A673 (cell line): Measurements from ENCODE around the gene TMED10.

Source experiments
- EZH2 ChIP-seq: fragments of 200-600 bp; sonication (generic); IDR thresholded peaks from 2 replicates; pipeline ENCODE4 v1.6.1; 2017; ENCODE audit warnings: borderline replicate concordance, low read depth, mild to moderate bottlenecking, mixed read lengths, antibody characterized with exemption, low read length; ENCODE audit not compliant: poor library complexity, severe bottlenecking
- TF ChIP-seq, protein P1 (sequence below): fragments of 300-800, 200-600 bp; sonication (generic); conservative IDR thresholded peaks from 2 replicates; pipeline ENCODE4 v1.5.1; 2017; ENCODE audit warnings: low read depth, mild to moderate bottlenecking, antibody characterized with exemption, low read length, moderate library complexity, mixed read lengths

DNA sequence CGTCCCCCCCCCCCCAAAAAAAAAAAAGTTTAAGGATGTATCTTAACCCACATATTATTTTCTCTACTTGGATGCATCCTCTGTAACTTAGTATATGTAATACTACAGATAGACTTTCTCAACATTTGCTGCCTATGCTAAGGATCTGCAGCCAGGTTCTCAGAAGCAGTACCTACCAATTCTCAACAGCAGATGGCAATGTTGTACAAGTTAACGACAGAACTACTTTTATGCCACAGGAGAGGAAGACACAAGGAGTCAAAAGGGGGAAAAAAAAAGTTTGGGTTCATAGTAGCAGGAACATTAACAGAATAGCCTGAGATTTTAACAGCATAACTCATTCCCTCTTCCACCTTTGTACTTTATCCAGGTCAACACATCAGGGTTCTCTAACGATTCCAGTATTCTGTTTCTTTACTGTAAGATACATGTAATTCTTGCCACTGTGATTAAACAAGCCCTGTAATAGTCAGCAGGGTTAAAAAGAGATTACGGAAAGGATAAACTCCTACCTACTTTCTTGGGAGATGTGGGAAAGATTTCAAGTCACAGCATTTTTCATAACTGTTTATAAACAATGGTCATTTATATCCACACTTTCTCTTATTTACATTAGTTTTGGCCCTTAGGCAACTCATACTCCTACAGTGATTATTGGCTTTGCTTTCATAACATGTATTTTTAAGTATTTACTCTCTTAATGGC is 43.9 kb downstream of the TMED10 start:
- TF ChIP-seq, protein P1, sequence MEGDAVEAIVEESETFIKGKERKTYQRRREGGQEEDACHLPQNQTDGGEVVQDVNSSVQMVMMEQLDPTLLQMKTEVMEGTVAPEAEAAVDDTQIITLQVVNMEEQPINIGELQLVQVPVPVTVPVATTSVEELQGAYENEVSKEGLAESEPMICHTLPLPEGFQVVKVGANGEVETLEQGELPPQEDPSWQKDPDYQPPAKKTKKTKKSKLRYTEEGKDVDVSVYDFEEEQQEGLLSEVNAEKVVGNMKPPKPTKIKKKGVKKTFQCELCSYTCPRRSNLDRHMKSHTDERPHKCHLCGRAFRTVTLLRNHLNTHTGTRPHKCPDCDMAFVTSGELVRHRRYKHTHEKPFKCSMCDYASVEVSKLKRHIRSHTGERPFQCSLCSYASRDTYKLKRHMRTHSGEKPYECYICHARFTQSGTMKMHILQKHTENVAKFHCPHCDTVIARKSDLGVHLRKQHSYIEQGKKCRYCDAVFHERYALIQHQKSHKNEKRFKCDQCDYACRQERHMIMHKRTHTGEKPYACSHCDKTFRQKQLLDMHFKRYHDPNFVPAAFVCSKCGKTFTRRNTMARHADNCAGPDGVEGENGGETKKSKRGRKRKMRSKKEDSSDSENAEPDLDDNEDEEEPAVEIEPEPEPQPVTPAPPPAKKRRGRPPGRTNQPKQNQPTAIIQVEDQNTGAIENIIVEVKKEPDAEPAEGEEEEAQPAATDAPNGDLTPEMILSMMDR: peak; percentile 78
- no peak for TF ChIP-seq EZH2
